ENCODE measurements around the gene TSPYL1. TPM values are rescaled to one million over a fixed set of nuclear protein-coding genes. Genes with fewer than 3 reads are reported as not detected.

TSPYL1 gene
- total and polyA plus RNA-seq, 10 of the 15 experiments (the other 5 are each of a cell fraction or from before 2014, with no cell fraction given) = 22.9 to 44.1 (median 27.0) TPM

- TF ChIP-seq NR2F1 (conservative IDR thresholded peaks at IDR 0.05) (no peak), NFIC (IDR thresholded peaks at IDR 0.05; ENCODE audit: low read depth, low read length) (no peak), POLR2AphosphoS5 (IDR thresholded peaks at IDR 0.05; ENCODE audit: low read length) (no peak), ESRRA (IDR thresholded peaks at IDR 0.05; ENCODE audit: low read length) (no peak), ZBTB40 (IDR thresholded peaks at IDR 0.05; ENCODE audit: borderline replicate concordance) (no peak), CREB1 (IDR thresholded peaks at IDR 0.05; ENCODE audit: low read depth) (peak; percentile 69; the same call in 1 of the 2 replicates), PAX8 (IDR thresholded peaks at IDR 0.05) (no peak), BMI1 (IDR thresholded peaks at IDR 0.05; ENCODE audit: borderline replicate concordance) (peak; percentile 33; the same call in 1 of the 2 replicates), CHD2 (IDR thresholded peaks at IDR 0.05; ENCODE audit: borderline replicate concordance, low read depth, low read length) (no peak), PBX3 (IDR thresholded peaks at IDR 0.05; ENCODE audit: insufficient replicate concordance, low read depth, low read length) (peak; percentile 10), ZNF687 (IDR thresholded peaks at IDR 0.05) (no peak)
Measured at GRCh38 chr6:116229287-116229913, 50.3 kb downstream of the TSPYL1 start (continued).

Other genes starting within 250 kb of the TSPYL1 start
- 1.4 and 1.7 TPM in 2 replicates for gene FRK, start 219.0 kb downstream of the TSPYL1 start, total RNA-seq (2014; rRNA removed)
- 1.8 and 1.9 TPM in 2 replicates for gene FRK, start 219.0 kb downstream of the TSPYL1 start, total RNA-seq (2014; rRNA removed; fragmentation: Illumina TruSeq; extraction: Trizol)
- 1.6 and 1.7 TPM in 2 replicates for gene FRK, start 219.0 kb downstream of the TSPYL1 start, total RNA-seq (2021)
- gene FRK, start 219.0 kb downstream of the TSPYL1 start, polyA plus RNA-seq (2011; rRNA removed) = 2.4 and 3.6 TPM in 2 replicates
- 1.3 and 1.7 TPM in 2 replicates for gene FRK, start 219.0 kb downstream of the TSPYL1 start, polyA plus RNA-seq (2014; fragmentation: Illumina TruSeq; extraction: Trizol)
- gene FRK, start 219.0 kb downstream of the TSPYL1 start, polyA plus RNA-seq (2014; fragmentation: Nextera tagmentation; extraction: Ambion mirVana) = under 1 TPM; 0.29 to 0.32 TPM
- gene FRK, start 219.0 kb downstream of the TSPYL1 start, polyA plus RNA-seq (2014; rRNA removed) = 1.1 and 1.2 TPM in 2 replicates
- under 1 TPM; 0.59 to 0.63 TPM for gene FRK, start 219.0 kb downstream of the TSPYL1 start, polyA plus RNA-seq (2016; fragmentation: Nextera tagmentation; extraction: Ambion mirVana)
- 36.3 and 40.8 TPM in 2 replicates for gene NT5DC1, start 179.1 kb downstream of the TSPYL1 start, total RNA-seq (2014; rRNA removed)
- gene NT5DC1, start 179.1 kb downstream of the TSPYL1 start, total RNA-seq (2014; rRNA removed; fragmentation: Illumina TruSeq; extraction: Trizol) = 45.7 and 46.5 TPM in 2 replicates
- gene NT5DC1, start 179.1 kb downstream of the TSPYL1 start, total RNA-seq (2021) = 104 and 110 TPM in 2 replicates
- gene NT5DC1, start 179.1 kb downstream of the TSPYL1 start, polyA plus RNA-seq (2011; rRNA removed) = 76.7 and 99.0 TPM in 2 replicates
- 50.9 and 52.3 TPM in 2 replicates for gene NT5DC1, start 179.1 kb downstream of the TSPYL1 start, polyA plus RNA-seq (2014; fragmentation: Illumina TruSeq; extraction: Trizol)
- 10 to 100 TPM; 43.5 to 67.0 TPM for gene NT5DC1, start 179.1 kb downstream of the TSPYL1 start, polyA plus RNA-seq (2014; fragmentation: Nextera tagmentation; extraction: Ambion mirVana)
- 66.6 and 75.8 TPM in 2 replicates for gene NT5DC1, start 179.1 kb downstream of the TSPYL1 start, polyA plus RNA-seq (2014; rRNA removed)
- gene NT5DC1, start 179.1 kb downstream of the TSPYL1 start, polyA plus RNA-seq (2016; fragmentation: Nextera tagmentation; extraction: Ambion mirVana) = 100 to 1,000 TPM; 139 to 140 TPM
- gene COL10A1, start 153.8 kb downstream of the TSPYL1 start, total RNA-seq (2014; rRNA removed) = 0.06 TPM in 1 of 2 replicates, not detected in the other
- not detected in 2 replicates for gene COL10A1, start 153.8 kb downstream of the TSPYL1 start, total RNA-seq (2014; rRNA removed; fragmentation: Illumina TruSeq; extraction: Trizol)
- not detected in 2 replicates for gene COL10A1, start 153.8 kb downstream of the TSPYL1 start, total RNA-seq (2021)
- not detected in 2 replicates for gene COL10A1, start 153.8 kb downstream of the TSPYL1 start, polyA plus RNA-seq (2011; rRNA removed)
- gene COL10A1, start 153.8 kb downstream of the TSPYL1 start, polyA plus RNA-seq (2014; fragmentation: Illumina TruSeq; extraction: Trizol) = not detected in 2 replicates
- gene COL10A1, start 153.8 kb downstream of the TSPYL1 start, polyA plus RNA-seq (2014; fragmentation: Nextera tagmentation; extraction: Ambion mirVana) = under 1 TPM; 0.02 to 0.05 TPM
- gene COL10A1, start 153.8 kb downstream of the TSPYL1 start, polyA plus RNA-seq (2014; rRNA removed) = not detected in 2 replicates
- gene COL10A1, start 153.8 kb downstream of the TSPYL1 start, polyA plus RNA-seq (2016; fragmentation: Nextera tagmentation; extraction: Ambion mirVana) = under 1 TPM; 0.18 to 0.33 TPM
- gene TSPYL4, start 25.9 kb downstream of the TSPYL1 start, total RNA-seq (2014; rRNA removed) = 20.2 and 22.9 TPM in 2 replicates
- 9.2 and 9.8 TPM in 2 replicates for gene TSPYL4, start 25.9 kb downstream of the TSPYL1 start, total RNA-seq (2014; rRNA removed; fragmentation: Illumina TruSeq; extraction: Trizol)
- 19.9 TPM in 2 replicates for gene TSPYL4, start 25.9 kb downstream of the TSPYL1 start, total RNA-seq (2021)
- 24.0 and 27.6 TPM in 2 replicates for gene TSPYL4, start 25.9 kb downstream of the TSPYL1 start, polyA plus RNA-seq (2011; rRNA removed)
- gene TSPYL4, start 25.9 kb downstream of the TSPYL1 start, polyA plus RNA-seq (2014; fragmentation: Illumina TruSeq; extraction: Trizol) = 21.9 and 27.1 TPM in 2 replicates
- gene TSPYL4, start 25.9 kb downstream of the TSPYL1 start, polyA plus RNA-seq (2014; fragmentation: Nextera tagmentation; extraction: Ambion mirVana) = 1 to 10 TPM; 1.5 to 2.2 TPM
- gene TSPYL4, start 25.9 kb downstream of the TSPYL1 start, polyA plus RNA-seq (2014; rRNA removed) = 20.4 and 20.6 TPM in 2 replicates
- 10 to 100 TPM; 18.5 to 21.0 TPM for gene TSPYL4, start 25.9 kb downstream of the TSPYL1 start, polyA plus RNA-seq (2016; fragmentation: Nextera tagmentation; extraction: Ambion mirVana)
- 65.3 and 77.4 TPM in 2 replicates for gene DSE, start 91.0 kb upstream of the TSPYL1 start, total RNA-seq (2014; rRNA removed)
- gene DSE, start 91.0 kb upstream of the TSPYL1 start, total RNA-seq (2014; rRNA removed; fragmentation: Illumina TruSeq; extraction: Trizol) = 62.3 and 63.9 TPM in 2 replicates
- 75.1 and 76.4 TPM in 2 replicates for gene DSE, start 91.0 kb upstream of the TSPYL1 start, total RNA-seq (2021)
- gene DSE, start 91.0 kb upstream of the TSPYL1 start, polyA plus RNA-seq (2011; rRNA removed) = 12.2 and 12.6 TPM in 2 replicates
- 51.8 and 58.9 TPM in 2 replicates for gene DSE, start 91.0 kb upstream of the TSPYL1 start, polyA plus RNA-seq (2014; fragmentation: Illumina TruSeq; extraction: Trizol)
- gene DSE, start 91.0 kb upstream of the TSPYL1 start, polyA plus RNA-seq (2014; fragmentation: Nextera tagmentation; extraction: Ambion mirVana) = 10 to 100 TPM; 17.1 to 24.2 TPM
- gene DSE, start 91.0 kb upstream of the TSPYL1 start, polyA plus RNA-seq (2014; rRNA removed) = 35.9 and 38.6 TPM in 2 replicates
- gene DSE, start 91.0 kb upstream of the TSPYL1 start, polyA plus RNA-seq (2016; fragmentation: Nextera tagmentation; extraction: Ambion mirVana) = 10 to 100 TPM; 43.0 TPM
- 1.2 and 1.5 TPM in 2 replicates for gene CALHM6, start 181.4 kb upstream of the TSPYL1 start, total RNA-seq (2014; rRNA removed)
- 1.7 and 2.6 TPM in 2 replicates for gene CALHM6, start 181.4 kb upstream of the TSPYL1 start, total RNA-seq (2014; rRNA removed; fragmentation: Illumina TruSeq; extraction: Trizol)
- gene CALHM6, start 181.4 kb upstream of the TSPYL1 start, total RNA-seq (2021) = 0.53 and 1.0 TPM in 2 replicates
- 0.15 and 0.48 TPM in 2 replicates for gene CALHM6, start 181.4 kb upstream of the TSPYL1 start, polyA plus RNA-seq (2011; rRNA removed)
- 0.93 and 1.2 TPM in 2 replicates for gene CALHM6, start 181.4 kb upstream of the TSPYL1 start, polyA plus RNA-seq (2014; fragmentation: Illumina TruSeq; extraction: Trizol)
- gene CALHM6, start 181.4 kb upstream of the TSPYL1 start, polyA plus RNA-seq (2014; fragmentation: Nextera tagmentation; extraction: Ambion mirVana) = 1 to 10 TPM; 1.1 to 1.4 TPM
- 1.5 and 2.6 TPM in 2 replicates for gene CALHM6, start 181.4 kb upstream of the TSPYL1 start, polyA plus RNA-seq (2014; rRNA removed)
- gene CALHM6, start 181.4 kb upstream of the TSPYL1 start, polyA plus RNA-seq (2016; fragmentation: Nextera tagmentation; extraction: Ambion mirVana) = 1 to 10 TPM; 3.2 to 3.4 TPM
- gene CALHM5, start 231.7 kb upstream of the TSPYL1 start, total RNA-seq (2014; rRNA removed) = not detected in 2 replicates
- not detected in 2 replicates for gene CALHM5, start 231.7 kb upstream of the TSPYL1 start, total RNA-seq (2014; rRNA removed; fragmentation: Illumina TruSeq; extraction: Trizol)
- gene CALHM5, start 231.7 kb upstream of the TSPYL1 start, total RNA-seq (2021) = not detected in 2 replicates
- gene CALHM5, start 231.7 kb upstream of the TSPYL1 start, polyA plus RNA-seq (2011; rRNA removed) = not detected in 2 replicates
- gene CALHM5, start 231.7 kb upstream of the TSPYL1 start, polyA plus RNA-seq (2014; fragmentation: Illumina TruSeq; extraction: Trizol) = not detected in 2 replicates
- gene CALHM5, start 231.7 kb upstream of the TSPYL1 start, polyA plus RNA-seq (2014; fragmentation: Nextera tagmentation; extraction: Ambion mirVana) = not detected
- not detected in 2 replicates for gene CALHM5, start 231.7 kb upstream of the TSPYL1 start, polyA plus RNA-seq (2014; rRNA removed)
- gene CALHM5, start 231.7 kb upstream of the TSPYL1 start, polyA plus RNA-seq (2016; fragmentation: Nextera tagmentation; extraction: Ambion mirVana) = not detected